DMS53 treated with DMSO at 0.1 percent for 48 hours (cell line): ENCODE data around the gene MBD5.
"Not testable (repeated sequence)": the region's sequence is repeated elsewhere in the genome, so short reads cannot be mapped to it uniquely, and the experiment has no call there.

ENCODE experiments used
- DNase-seq: peaks from one replicate; lab custom pipeline; 2025; ENCODE audit not compliant: unreplicated experiment; lab: John Stamatoyannopoulos, UW

Gene MBD5

GRCh38 chr2:148021059-148021861 lies at the start of gene MBD5:
MBD5 (plus strand) TSS chr2:148021091.
- DNase-seq = peak; percentile 3

- DNase-seq = no peak
Observed at GRCh38 chr2:147976102-147976501, 44.8 kb upstream of the MBD5 start.

GRCh38 chr2:147977679-147978078 lies 43.2 kb upstream of the MBD5 start:
- DNase-seq = no peak

- no peak for DNase-seq
Observed at GRCh38 chr2:147980940-147981528, 39.9 kb upstream of the MBD5 start.

GRCh38 chr2:147989102-147989501 lies 31.8 kb upstream of the MBD5 start:
- DNase-seq = no peak

GRCh38 chr2:147989809-147990403 lies 31.0 kb upstream of the MBD5 start:
- DNase-seq = peak; percentile 2

GRCh38 chr2:147994965-147995364 lies 25.9 kb upstream of the MBD5 start:
- DNase-seq = not testable (repeated sequence)

GRCh38 chr2:147996828-147997227 lies 24.1 kb upstream of the MBD5 start:
- no peak for DNase-seq

- DNase-seq = no peak
Observed at GRCh38 chr2:147998203-147998602, 22.7 kb upstream of the MBD5 start.

- no peak for DNase-seq
Observed at GRCh38 chr2:147999126-147999525, 21.8 kb upstream of the MBD5 start.

- DNase-seq = no peak
Observed at GRCh38 chr2:148000095-148000494, 20.8 kb upstream of the MBD5 start.

GRCh38 chr2:148002420-148002819 lies 18.5 kb upstream of the MBD5 start:
- not testable (repeated sequence) for DNase-seq

GRCh38 chr2:148006249-148007007 lies 14.5 kb upstream of the MBD5 start:
- no peak for DNase-seq

GRCh38 chr2:148007219-148007900 lies 13.5 kb upstream of the MBD5 start:
- DNase-seq = no peak

GRCh38 chr2:148008411-148008810 lies 12.5 kb upstream of the MBD5 start:
- not testable (repeated sequence) for DNase-seq

- no peak for DNase-seq
Observed at GRCh38 chr2:148013876-148014275, 7.0 kb upstream of the MBD5 start.

- no peak for DNase-seq
Observed at GRCh38 chr2:148014616-148015015, 6.3 kb upstream of the MBD5 start.

- peak; percentile 58 for DNase-seq
Observed at GRCh38 chr2:148020111-148021058, 506 bp upstream of the MBD5 start, which contains the start of gene ORC4. ORC4 (minus strand) TSS chr2:148020737; CDS start chr2:147975958, 44,779 bp downstream.

GRCh38 chr2:148021886-148022285 lies 995 bp downstream of the MBD5 start:
- DNase-seq = no peak

GRCh38 chr2:148022351-148022750 lies 1.5 kb downstream of the MBD5 start:
- no peak for DNase-seq
